Neural cell (in vitro differentiated cells): ENCODE measurements around the gene UMAD1. TPM values are rescaled to one million over a fixed set of nuclear protein-coding genes. Genes with fewer than 3 reads are reported as not detected.
"Not testable (repeated sequence)": the region's sequence is repeated elsewhere in the genome, so short reads cannot be mapped to it uniquely, and the experiment has no call there.

Experiments
- H2AFZ ChIP-seq: fragments of 200-600, 300-800 bp; sonication (generic), shearing (Covaris generic); 2 replicates; pipeline ENCODE4 v1.6.0; 2014; ENCODE audit warnings: low read depth, mild to moderate bottlenecking, antibody characterized with exemption, low read length, moderate library complexity
- H3F3A ChIP-seq: fragments of 200-600 bp; shearing (Covaris generic); 2 replicates; pipeline ENCODE4 v1.6.1; 2016; ENCODE audit warnings: mild to moderate bottlenecking, moderate library complexity, mixed read lengths, antibody characterized with exemption, low read length; ENCODE audit not compliant: insufficient read depth, poor library complexity, severe bottlenecking
- H3K27ac ChIP-seq: fragments of 200-600, 300-800 bp; sonication (generic), shearing (Covaris generic); 2 replicates; pipeline ENCODE4 v1.5.1; 2014; ENCODE audit warnings: mild to moderate bottlenecking, low read length, moderate library complexity
- H3K27me3 ChIP-seq: fragments of 300-800, 200-600 bp; sonication (generic), shearing (Covaris generic); 2 replicates; pipeline ENCODE4 v1.6.0; 2014; ENCODE audit warnings: mild to moderate bottlenecking, low read depth, low read length, moderate library complexity; ENCODE audit not compliant: insufficient read depth
- H3K36me3 ChIP-seq: fragments of 300-800, 200-600 bp; sonication (generic), shearing (Covaris generic); 2 replicates; pipeline ENCODE4 v1.5.1; 2014; ENCODE audit warnings: mild to moderate bottlenecking, antibody characterized with exemption, low read length, moderate library complexity; ENCODE audit not compliant: insufficient read depth
- H3K4me2 ChIP-seq: fragments of 300-800, 200-600 bp; sonication (generic), shearing (Covaris generic); 2 replicates; pipeline ENCODE4 v1.6.0; 2014; ENCODE audit warnings: mild to moderate bottlenecking, low read length
- H3K4me3 ChIP-seq: fragments of 300-800, 200-600 bp; sonication (generic), shearing (Covaris generic); 2 replicates; pipeline ENCODE4 v1.5.1; 2014; ENCODE audit warnings: mild to moderate bottlenecking, low read length, moderate library complexity
- H3K79me2 ChIP-seq: fragments of 200-600 bp; shearing (Covaris generic); replicated peaks from 2 replicates; pipeline ENCODE4 v1.6.0; 2014; ENCODE audit warnings: mild to moderate bottlenecking, low read length, moderate library complexity; ENCODE audit not compliant: insufficient read depth
- H3K9ac ChIP-seq: fragments of 300-800, 200-600 bp; sonication (generic), shearing (Covaris generic); 2 replicates; pipeline ENCODE4 v1.6.1; 2016; ENCODE audit warnings: mild to moderate bottlenecking, low read length, mixed read lengths
- H3K9me2 ChIP-seq: fragments of 200-600 bp; shearing (Covaris generic); 2 replicates; pipeline ENCODE4 v1.6.1; 2016; ENCODE audit warnings: mild to moderate bottlenecking, low read length, mixed read lengths; ENCODE audit not compliant: insufficient read depth
- H3K9me3 ChIP-seq: fragments of 200-600, 300-800 bp; sonication (generic), shearing (Covaris generic); 2 replicates; pipeline ENCODE4 v1.6.1; 2016; ENCODE audit warnings: mild to moderate bottlenecking, mixed run types, low read length, moderate library complexity, mixed read lengths
- H4K20me1 ChIP-seq: fragments of 200-600 bp; shearing (Covaris generic); 2 replicates; pipeline ENCODE4 v1.6.1; 2016; ENCODE audit warnings: mild to moderate bottlenecking, mixed run types; ENCODE audit not compliant: insufficient read depth
- CTCF ChIP-seq: fragments of 450-650 bp; IDR thresholded peaks from 2 replicates; pipeline ENCODE4 v1.5.1; 2014; ENCODE audit warnings: antibody characterized with exemption, mild to moderate bottlenecking, moderate library complexity; ENCODE audit not compliant: poor library complexity, severe bottlenecking
- EP300 ChIP-seq: fragments of 450-650 bp; conservative IDR thresholded peaks from 2 replicates; pipeline ENCODE4 v1.6.1; 2014; ENCODE audit warnings: antibody characterized with exemption, mild to moderate bottlenecking, moderate library complexity; ENCODE audit not compliant: poor library complexity, severe bottlenecking
- EZH2 ChIP-seq: fragments of 200-600, 300-800 bp; shearing (Covaris generic), sonication (generic); IDR thresholded peaks from 2 replicates; pipeline ENCODE4 v1.6.1; 2014; ENCODE audit warnings: antibody characterized with exemption, low read length, borderline replicate concordance, mild to moderate bottlenecking; ENCODE audit not compliant: insufficient read depth, poor library complexity, severe bottlenecking
- MXI1 ChIP-seq: fragments of 450-650 bp; conservative IDR thresholded peaks from 2 replicates; pipeline ENCODE4 v1.6.1; 2014; ENCODE audit warnings: antibody characterized with exemption, mild to moderate bottlenecking; ENCODE audit not compliant: poor library complexity, severe bottlenecking
- POLR2AphosphoS5 ChIP-seq: IDR thresholded peaks from 2 replicates; pipeline ENCODE4 v1.6.1; 2012
- RAD21 ChIP-seq: fragments of 450-650 bp; conservative IDR thresholded peaks from 2 replicates; pipeline ENCODE4 v1.6.1; 2014; ENCODE audit warnings: antibody characterized with exemption, mild to moderate bottlenecking, moderate library complexity
- SMC3 ChIP-seq: fragments of 450-650 bp; conservative IDR thresholded peaks from 2 replicates; pipeline ENCODE4 v1.6.1; 2014; ENCODE audit warnings: antibody characterized with exemption, mild to moderate bottlenecking, moderate library complexity; ENCODE audit not compliant: poor library complexity
- TAF1 ChIP-seq: IDR thresholded peaks from 2 replicates; pipeline ENCODE4 v1.6.1; 2012; ENCODE audit warnings: low read depth
- polyA plus RNA-seq: library from polyadenylated mRNA; depleted of rRNA; stranded (reverse); fragments of >200 nt; gene quantifications from 2 replicates; pipeline ENCODE4 v1.2.3, GENCODE V29; 2014
- TF ChIP-seq, protein P1 (sequence below): IDR thresholded peaks from 2 replicates; pipeline ENCODE4 v1.6.1; 2012; ENCODE audit warnings: borderline replicate concordance

The UMAD1 gene
- polyA plus RNA-seq, 1 donor from 2014 or later = 14.7 TPM

GRCh38 chr7:7821517-7821916 lies 181.0 kb downstream of the UMAD1 start:
- no peak overlapping the region for H3K9ac ChIP-seq
- no peak for TF ChIP-seq EZH2
- TF ChIP-seq RAD21 = no peak
- TF ChIP-seq EP300 = no peak
- TF ChIP-seq MXI1 = no peak
- no peak for TF ChIP-seq CTCF
- no peak for TF ChIP-seq TAF1
- TF ChIP-seq POLR2AphosphoS5 = no peak
- no peak for TF ChIP-seq SMC3
- TF ChIP-seq, protein P1, sequence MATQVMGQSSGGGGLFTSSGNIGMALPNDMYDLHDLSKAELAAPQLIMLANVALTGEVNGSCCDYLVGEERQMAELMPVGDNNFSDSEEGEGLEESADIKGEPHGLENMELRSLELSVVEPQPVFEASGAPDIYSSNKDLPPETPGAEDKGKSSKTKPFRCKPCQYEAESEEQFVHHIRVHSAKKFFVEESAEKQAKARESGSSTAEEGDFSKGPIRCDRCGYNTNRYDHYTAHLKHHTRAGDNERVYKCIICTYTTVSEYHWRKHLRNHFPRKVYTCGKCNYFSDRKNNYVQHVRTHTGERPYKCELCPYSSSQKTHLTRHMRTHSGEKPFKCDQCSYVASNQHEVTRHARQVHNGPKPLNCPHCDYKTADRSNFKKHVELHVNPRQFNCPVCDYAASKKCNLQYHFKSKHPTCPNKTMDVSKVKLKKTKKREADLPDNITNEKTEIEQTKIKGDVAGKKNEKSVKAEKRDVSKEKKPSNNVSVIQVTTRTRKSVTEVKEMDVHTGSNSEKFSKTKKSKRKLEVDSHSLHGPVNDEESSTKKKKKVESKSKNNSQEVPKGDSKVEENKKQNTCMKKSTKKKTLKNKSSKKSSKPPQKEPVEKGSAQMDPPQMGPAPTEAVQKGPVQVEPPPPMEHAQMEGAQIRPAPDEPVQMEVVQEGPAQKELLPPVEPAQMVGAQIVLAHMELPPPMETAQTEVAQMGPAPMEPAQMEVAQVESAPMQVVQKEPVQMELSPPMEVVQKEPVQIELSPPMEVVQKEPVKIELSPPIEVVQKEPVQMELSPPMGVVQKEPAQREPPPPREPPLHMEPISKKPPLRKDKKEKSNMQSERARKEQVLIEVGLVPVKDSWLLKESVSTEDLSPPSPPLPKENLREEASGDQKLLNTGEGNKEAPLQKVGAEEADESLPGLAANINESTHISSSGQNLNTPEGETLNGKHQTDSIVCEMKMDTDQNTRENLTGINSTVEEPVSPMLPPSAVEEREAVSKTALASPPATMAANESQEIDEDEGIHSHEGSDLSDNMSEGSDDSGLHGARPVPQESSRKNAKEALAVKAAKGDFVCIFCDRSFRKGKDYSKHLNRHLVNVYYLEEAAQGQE = no peak
- no peaks in the 10 kb centered on the region for H4K20me1 ChIP-seq
- no peak overlapping the region for H2AFZ ChIP-seq
- H3K36me3 ChIP-seq = no peaks in the 10 kb centered on the region
- no peaks in the 10 kb centered on the region for H3K79me2 ChIP-seq
- H3K27me3 ChIP-seq = no peaks in the 10 kb centered on the region
- no peaks in the 10 kb centered on the region for H3K9me2 ChIP-seq
- H3K27ac ChIP-seq = no peak overlapping the region
- no peaks in the 10 kb centered on the region for H3F3A ChIP-seq
- H3K9me3 ChIP-seq = no peaks in the 10 kb centered on the region
- no peak overlapping the region for H3K4me2 ChIP-seq
- H3K4me3 ChIP-seq = no peak overlapping the region

DNA sequence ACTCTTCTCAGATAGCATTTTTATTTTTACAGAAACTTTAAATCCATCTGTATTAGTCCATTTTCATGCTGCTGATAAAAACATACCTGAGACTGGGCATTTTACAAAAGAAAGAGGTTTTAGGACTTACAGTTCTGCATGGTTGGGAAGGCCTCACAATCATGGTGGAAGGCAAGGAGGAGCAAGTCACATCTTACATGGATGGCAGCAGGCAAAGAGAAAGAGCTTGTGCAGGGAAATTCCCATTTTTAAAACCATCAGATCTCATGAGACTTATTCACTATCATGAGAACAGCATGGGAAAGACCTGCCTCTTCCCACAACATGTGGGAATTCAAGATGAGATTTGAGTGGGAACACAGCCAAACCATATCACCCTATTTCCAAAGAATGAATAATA lies 184.7 kb downstream of the UMAD1 start:
- H3K4me3 ChIP-seq, H3K27me3 ChIP-seq, H2AFZ ChIP-seq, H3K9me3 ChIP-seq, H3K79me2 ChIP-seq, H3K9ac ChIP-seq, H3K4me2 ChIP-seq, H4K20me1 ChIP-seq, H3K9me2 ChIP-seq, H3F3A ChIP-seq, H3K36me3 ChIP-seq, H3K27ac ChIP-seq: not testable (repeated sequence)

GRCh38 chr7:7829667-7830066 lies 189.1 kb downstream of the UMAD1 start:
- H3K27ac ChIP-seq = no peak overlapping the region
- H3K27me3 ChIP-seq = no peaks in the 10 kb centered on the region
- no peak overlapping the region for H2AFZ ChIP-seq
- H3K9me3 ChIP-seq = no peaks in the 10 kb centered on the region
- H3K4me3 ChIP-seq = no peak overlapping the region
- no peak overlapping the region for H3K4me2 ChIP-seq
- no peaks in the 10 kb centered on the region for H4K20me1 ChIP-seq
- no peaks in the 10 kb centered on the region for H3F3A ChIP-seq
- H3K36me3 ChIP-seq = no peaks in the 10 kb centered on the region
- H3K79me2 ChIP-seq = no peaks in the 10 kb centered on the region
- no peak overlapping the region for H3K9ac ChIP-seq
- H3K9me2 ChIP-seq = no peaks in the 10 kb centered on the region
- TF ChIP-seq POLR2AphosphoS5 (no peak), CTCF (no peak), MXI1 (no peak), SMC3 (no peak)
